ENCODE results near the gene MARCKSL1.

GRCh38 chr1:32289256-32289655 is 46.8 kb downstream of the MARCKSL1 start:
- no peak for TF ChIP-seq CTCF (IDR thresholded peaks at IDR 0.05; ENCODE audit: low read depth, low read length, missing input control)
- no peak for TF ChIP-seq MAX (IDR thresholded peaks at IDR 0.05)
- no peak for TF ChIP-seq JUND (IDR thresholded peaks at IDR 0.05)
- TF ChIP-seq GABPA (IDR thresholded peaks at IDR 0.05 in 1 of 2, conservative IDR thresholded peaks at IDR 0.05 in 1 of 2) = no peak
- no peak for TF ChIP-seq FOXA1 (IDR thresholded peaks at IDR 0.05)
- no peak for TF ChIP-seq REST (IDR thresholded peaks at IDR 0.05)
- no peak for TF ChIP-seq YY1 (IDR thresholded peaks at IDR 0.05)
- no peak for TF ChIP-seq SP1 (IDR thresholded peaks at IDR 0.05)
- TF ChIP-seq RXRA (IDR thresholded peaks at IDR 0.05) = no peak

All from liver (tissue), 3 donors.